ENCODE measurements around the gene SF3B2.

- TF ChIP-seq JUND (IDR thresholded peaks at IDR 0.05) (no peak), POLR2A (IDR thresholded peaks at IDR 0.05; ENCODE audit: borderline replicate concordance, extremely low read depth, insufficient read depth, insufficient read length) (no peak), CTCF (IDR thresholded peaks at IDR 0.05 in 2 of 3, conservative IDR thresholded peaks at IDR 0.05 in 1 of 3; ENCODE audit: borderline replicate concordance in 1 of 3, insufficient read depth in 1 of 3, low read depth in 2 of 3, low read length in 2 of 3) (no peak), ELF1 (IDR thresholded peaks at IDR 0.05; ENCODE audit: borderline replicate concordance, low read depth) (no peak), ZNF274 (IDR thresholded peaks at IDR 0.05; ENCODE audit: low read depth, low read length) (no peak), POLR2AphosphoS5 (IDR thresholded peaks at IDR 0.05; ENCODE audit: low read depth, low read length) (no peak)
- TF ChIP-seq, protein P1, sequence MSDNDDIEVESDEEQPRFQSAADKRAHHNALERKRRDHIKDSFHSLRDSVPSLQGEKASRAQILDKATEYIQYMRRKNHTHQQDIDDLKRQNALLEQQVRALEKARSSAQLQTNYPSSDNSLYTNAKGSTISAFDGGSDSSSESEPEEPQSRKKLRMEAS (IDR thresholded peaks at IDR 0.05) = no peak
These were observed 15.5 kb downstream of the SF3B2 start for GRCh38 chr11:66067640-66068039.
